ENCODE data around the gene RNF214.

Gene RNF214

DNA sequence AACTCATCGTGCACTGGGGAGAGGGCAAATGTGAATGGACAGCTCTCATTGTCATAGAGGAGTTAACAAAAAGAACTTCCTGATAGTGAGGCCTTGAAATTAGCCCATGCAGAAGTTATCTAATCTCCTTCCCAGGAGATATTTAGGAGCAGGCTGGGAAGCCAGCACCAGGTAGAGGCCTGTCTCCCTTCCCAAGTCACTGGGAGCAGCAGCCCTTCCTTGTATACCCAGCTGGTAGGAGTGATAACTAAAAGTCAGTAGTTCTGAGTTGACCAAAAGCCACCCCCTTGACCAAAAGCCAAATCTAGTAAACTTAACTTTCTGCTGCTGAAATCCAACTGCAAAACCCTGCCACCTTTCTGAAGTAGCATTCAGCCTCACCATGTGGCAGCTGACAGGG is 57.3 kb downstream of the RNF214 start:
- no peak for FAIRE-seq

DNA sequence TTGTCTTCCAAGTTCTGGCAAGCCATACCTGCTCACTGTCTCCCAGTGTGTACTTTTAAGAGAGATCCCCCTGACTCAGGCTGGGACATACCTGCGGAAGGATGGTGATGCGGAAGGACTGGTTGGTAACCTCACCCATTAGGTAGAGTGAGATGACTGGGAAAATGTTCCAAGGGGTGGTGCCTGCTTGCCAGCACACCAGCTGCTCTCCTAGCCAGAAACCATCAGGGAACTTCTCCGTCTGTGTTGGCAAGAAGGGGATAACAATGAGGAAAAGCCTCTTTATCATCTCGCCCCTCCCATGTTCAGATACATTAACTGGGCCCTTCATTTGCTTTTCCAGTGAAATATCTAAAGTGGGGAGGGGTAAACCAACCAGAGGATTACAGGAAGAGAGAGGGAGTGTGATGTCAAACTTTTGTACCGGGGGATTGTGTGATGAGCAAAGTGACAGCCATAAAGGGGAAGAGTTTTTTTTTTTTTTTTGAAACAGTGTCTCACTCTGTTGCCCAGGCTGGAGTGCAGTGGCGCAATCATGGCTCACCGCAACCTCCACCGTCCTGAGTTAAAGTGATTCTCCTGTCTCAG is 58.4 kb downstream of the RNF214 start, which contains the start of gene BACE1-AS:
BACE1-AS (plus strand) TSS at position 538 of the 588 bp plus-strand sequence.
- FAIRE-seq = no peak

DNA sequence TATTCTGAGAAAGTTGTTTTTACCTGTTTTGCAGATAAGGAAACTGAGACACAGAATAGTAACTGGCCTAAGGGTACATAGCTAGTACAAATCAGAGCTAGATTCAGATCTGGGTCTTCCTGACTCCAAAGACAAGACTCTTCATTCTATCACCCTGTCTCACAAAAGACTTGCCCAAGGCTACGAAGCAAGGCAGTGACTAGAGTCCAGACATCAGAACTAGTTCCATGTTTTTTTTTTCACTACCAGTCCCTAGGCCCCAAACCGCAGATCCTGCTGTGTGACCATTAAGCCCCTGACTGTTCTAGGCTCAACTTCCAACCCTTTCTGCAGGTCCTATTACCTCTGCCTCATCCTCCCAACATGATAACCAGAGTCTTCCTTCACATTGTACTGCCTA is 60.1 kb downstream of the RNF214 start:
- no peak for FAIRE-seq

- FAIRE-seq = no peak
Measured at GRCh38 chr11:117295438-117296137, 63.1 kb downstream of the RNF214 start.

- no peak for FAIRE-seq
Measured at GRCh38 chr11:117296881-117297280, 64.4 kb downstream of the RNF214 start.

GRCh38 chr11:117298195-117298594 is 65.7 kb downstream of the RNF214 start:
- FAIRE-seq = no peak

- no peak for FAIRE-seq
Measured at GRCh38 chr11:117299351-117300282, 67.1 kb downstream of the RNF214 start.

GRCh38 chr11:117300283-117300663 is 67.8 kb downstream of the RNF214 start:
- FAIRE-seq = no peak

DNA sequence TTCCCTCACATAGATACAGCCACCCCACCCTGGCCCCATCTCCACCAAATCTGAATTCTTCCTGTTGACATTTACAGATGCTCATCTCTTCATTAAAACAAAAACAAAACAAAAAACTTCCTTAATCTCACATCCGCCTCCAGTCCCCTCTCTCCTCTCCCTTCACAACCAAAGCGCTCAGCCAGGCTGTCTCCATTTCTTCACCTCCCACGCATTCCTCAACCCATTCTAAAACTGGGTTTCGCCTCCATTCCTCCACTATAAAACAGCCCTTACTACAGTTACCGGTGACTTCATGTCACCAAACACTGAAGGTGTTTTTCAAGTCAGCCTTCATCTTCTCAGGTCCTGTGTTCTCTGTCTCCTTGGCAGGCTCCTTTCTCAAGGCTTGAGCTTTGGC is 68.3 kb downstream of the RNF214 start:
- no peak for FAIRE-seq

- FAIRE-seq = no peak
Measured at GRCh38 chr11:117302228-117302627, 69.8 kb downstream of the RNF214 start.

DNA sequence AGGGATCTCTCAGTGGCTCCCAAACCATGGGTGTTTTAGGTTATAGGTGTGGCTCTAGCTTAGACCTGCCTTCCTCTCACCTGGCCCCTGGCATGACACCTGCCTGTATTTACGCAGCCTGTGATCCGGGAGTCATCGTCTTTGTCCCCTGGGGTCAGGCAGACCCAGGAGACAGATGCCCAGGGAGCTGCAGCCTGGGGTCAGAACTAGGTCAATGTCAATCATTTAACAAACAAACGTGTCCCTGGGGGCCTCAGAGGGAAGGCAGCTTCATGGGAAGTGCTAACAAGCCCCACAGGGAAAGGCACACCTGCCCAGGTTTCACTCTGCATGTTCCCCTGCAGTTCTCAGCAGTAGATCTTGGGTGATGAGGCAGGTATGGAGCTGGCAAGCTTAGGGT is 70.6 kb downstream of the RNF214 start:
- no peak for FAIRE-seq

DNA sequence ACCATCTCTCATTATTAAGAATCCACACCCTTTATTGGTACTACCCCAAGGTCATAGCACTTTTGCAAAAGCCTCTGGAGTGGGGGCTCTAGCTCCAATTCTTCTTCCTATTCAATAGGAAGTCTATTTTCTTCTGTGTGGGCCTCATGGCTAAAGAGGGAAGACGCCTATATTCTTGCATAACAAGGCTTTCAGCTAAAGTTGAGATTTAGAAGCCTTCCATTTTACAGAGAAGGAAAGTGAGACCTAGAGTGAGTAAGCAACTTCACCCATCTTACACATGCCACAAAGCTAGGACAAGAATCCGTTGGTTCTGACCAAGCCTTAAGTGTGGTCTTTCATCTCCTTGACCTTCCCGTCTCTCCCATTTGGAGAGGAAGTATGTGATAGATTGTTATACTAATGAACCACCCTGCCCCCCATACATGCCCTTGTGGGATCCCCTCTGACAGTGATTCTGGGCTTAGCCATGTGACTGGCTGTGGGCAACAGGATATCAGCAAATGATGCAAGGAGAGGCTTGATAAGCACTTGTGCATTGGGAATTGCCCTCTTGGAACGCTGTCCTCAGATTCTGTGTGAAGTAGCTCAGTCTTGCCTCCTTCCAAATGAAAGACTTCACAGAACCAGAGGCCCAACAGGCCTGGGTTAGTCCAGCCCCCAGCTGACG is 71.3 kb downstream of the RNF214 start:
- FAIRE-seq = no peak

DNA sequence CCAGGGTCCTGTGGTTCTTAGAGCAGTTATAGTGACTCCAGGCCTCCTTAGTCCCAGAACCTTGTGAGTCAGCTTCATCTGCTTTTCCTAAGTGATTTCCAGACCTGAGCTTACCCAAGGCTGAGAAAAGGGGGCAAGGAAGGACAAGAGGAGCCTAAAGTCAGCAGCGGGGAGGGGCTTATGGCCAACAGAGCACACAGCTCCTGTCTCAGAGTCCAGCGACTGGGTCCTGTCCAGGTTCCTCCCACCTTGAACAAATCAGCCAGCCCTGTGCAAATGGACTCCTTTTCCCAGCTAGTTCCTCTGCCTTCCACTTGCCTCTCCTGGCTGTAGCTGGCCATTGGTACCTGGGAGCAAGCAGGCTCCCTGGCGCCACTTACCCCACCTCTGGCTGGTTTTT is 72.7 kb downstream of the RNF214 start:
- FAIRE-seq = no peak

DNA sequence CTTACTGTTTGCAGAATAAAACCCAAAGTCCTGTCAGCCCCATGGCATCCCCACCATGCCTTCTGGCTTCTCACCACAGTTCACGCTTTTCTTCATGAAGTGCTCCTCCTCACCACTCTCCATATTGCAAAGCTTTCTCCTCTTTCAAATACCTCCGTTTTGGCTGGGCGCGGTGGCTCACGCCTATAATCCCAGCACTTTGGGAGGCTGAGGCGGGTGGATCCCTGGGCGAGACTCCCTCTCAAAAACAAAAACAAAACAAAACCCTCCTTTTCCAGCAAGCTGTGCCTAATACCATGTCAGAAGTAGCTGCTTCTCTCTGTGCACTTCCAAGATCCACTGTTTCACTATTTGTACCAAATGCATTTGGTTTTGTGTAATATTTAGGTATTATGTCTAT is 76.8 kb downstream of the RNF214 start:
- no peak for FAIRE-seq

DNA sequence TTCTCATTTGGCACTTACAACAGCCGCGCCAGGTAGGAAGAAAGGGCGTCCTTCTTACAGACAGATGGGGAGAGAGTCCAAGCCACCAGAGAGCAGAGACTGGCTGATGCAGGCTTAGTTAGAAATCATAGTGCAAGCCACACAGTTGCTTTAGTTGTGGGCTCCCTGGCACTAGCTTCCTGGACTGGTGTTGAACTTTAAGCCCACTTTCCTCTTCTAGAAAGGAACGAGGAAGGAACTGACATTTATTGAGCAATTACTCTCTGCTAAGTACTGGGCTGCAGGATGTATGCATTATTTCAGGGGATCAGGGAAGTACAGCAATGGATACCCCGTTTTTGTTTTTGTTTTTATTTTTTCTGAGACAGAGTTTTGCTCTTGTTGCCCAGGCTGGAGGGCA is 80.6 kb downstream of the RNF214 start:
- no peak for FAIRE-seq

DNA sequence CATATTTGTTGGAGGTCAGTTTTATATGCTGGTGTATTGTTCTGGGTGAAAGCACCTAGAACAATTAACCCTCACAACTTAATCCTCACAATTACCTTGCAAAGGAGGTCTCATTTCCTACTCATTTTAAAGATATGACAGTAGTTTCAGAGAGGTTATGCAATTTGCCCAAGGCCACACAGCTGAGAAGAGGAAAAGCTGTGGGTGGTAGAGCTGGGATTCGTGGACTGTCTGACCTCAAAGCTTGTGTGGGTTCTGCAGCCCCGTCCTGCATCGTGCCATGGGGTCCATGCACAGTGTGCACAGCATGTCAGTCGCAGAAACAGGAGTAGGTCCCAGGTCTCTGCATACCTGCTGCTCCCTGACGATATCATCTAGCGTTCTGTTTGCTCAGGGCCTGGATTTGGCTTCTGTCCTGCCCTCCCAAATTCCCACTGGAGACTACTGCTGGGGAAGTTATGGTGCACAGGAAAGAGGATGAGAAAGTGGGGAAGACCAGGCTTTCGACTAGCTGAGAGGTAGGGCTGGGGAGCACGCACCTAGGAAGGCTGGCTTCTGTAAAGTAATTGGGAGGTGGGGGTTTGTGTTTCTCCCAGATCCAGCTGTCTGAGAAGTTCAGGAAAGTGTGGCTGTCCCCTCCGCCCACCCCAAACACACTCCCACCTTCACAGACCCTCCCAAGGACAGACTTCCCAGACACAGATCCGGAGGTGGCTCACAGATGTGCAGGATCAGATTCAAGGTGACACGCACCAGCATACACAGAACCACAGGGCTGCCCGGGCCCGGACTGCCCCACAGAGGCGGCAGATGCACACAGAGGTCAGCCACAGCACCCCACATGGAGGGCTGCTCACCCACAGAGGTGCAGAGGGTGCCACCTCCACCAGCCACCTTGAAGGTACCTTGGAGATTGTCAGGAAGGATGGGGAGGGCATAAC is 81.6 kb downstream of the RNF214 start:
- no peak for FAIRE-seq

DNA sequence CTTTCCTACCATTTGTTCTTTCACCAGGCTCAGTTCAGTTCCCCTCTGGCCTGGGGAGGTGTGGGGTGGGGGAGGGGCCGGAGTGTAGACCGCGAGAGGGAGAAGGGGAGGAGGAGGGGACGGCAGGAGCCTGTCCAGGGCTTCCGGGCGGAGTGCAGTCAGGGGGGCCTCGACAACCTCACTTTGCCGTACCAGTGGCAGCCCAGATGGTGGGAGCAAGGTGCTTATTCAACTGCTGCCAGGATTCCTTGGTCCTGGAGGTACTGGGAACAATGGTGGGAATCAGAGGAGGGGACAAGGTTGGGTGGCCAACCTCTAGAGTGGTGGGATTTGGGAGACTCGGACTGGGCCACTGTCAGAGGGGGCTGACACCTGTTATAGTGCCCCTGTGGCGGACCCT is 82.4 kb downstream of the RNF214 start:
- FAIRE-seq = no peak

GRCh38 chr11:117315285-117316196 is 83.1 kb downstream of the RNF214 start:
- no peak for FAIRE-seq

- FAIRE-seq = peak; percentile 90
Measured at GRCh38 chr11:117316197-117316961, 83.9 kb downstream of the RNF214 start, which contains the start of gene BACE1. TSS of gene BACE1 (minus strand) at chr11:117316256. CDS start at chr11:117315795, 461 bp downstream.

DNA sequence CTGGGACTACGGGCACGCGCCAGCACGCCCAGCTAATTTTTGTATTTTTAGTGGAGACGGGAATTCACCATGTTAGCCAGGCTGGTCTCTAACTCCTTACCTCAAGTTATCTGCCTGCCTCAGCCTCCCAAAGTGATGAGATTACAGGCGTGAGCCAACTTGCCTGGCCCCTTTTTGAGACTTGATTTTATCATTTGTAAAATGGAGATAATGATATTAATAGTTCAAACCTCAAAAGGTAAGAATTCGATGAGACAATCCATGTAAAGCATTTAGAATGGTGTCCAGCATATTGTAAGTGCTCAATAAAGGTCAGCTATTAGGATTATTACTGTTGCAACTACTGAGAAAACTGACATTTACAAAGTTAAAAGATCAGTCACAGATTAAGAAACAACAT is 86.3 kb downstream of the RNF214 start:
- FAIRE-seq = no peak

Data from A204.1 (cell line).